RPMI7951 (cell line): ENCODE data around the gene ZNF451. TPM values are rescaled to one million over a fixed set of nuclear protein-coding genes. Genes with fewer than 3 reads are reported as not detected.
A peak's percentile ranks its signal among the peaks of the same experiment; 100 is the strongest.

ENCODE experiments used
- DNase-seq: peaks from one replicate; pipeline ENCODE4 v3.0.0-alpha.2; 2012; ENCODE audit warnings: low read depth
- total RNA-seq: library from RNA; depleted of rRNA; stranded (reverse); fragments of >200 nt; shearing (Covaris generic); gene quantifications from 2 replicates; pipeline ENCODE4 v1.2.3, GENCODE V29; 2014

The ZNF451 gene
- total RNA-seq, 1 experiment from 2014 or later = 52.4 TPM

DNA sequence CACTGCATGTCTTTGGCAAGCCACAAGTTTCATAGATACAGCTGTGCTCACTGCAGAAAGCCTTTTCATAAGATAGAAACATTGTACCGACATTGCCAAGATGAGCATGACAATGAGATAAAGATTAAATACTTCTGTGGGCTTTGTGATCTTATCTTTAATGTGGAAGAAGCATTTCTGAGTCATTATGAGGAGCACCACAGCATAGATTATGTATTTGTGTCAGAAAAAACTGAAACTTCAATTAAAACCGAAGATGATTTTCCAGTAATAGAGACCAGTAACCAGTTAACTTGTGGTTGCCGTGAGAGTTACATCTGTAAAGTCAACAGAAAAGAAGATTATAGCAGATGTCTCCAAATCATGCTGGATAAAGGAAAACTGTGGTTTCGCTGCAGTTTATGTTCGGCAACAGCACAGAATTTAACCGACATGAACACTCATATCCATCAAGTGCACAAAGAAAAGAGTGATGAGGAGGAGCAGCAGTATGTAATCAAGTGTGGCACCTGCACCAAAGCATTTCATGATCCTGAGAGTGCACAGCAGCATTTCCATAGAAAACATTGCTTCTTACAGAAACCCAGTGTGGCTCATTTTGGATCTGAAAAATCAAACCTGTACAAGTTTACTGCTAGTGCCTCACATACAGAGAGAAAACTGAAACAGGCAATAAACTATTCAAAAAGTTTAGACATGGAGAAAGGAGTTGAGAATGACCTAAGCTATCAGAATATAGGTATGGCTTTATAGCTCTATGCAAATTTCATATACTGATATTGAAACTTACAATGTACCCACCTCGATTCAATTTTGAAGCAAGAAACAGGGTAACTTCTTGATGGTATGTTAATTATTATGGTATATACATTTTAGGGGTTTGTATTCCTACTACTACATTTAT, 58.2 kb downstream of the ZNF451 start:
- no peak for DNase-seq

DNA sequence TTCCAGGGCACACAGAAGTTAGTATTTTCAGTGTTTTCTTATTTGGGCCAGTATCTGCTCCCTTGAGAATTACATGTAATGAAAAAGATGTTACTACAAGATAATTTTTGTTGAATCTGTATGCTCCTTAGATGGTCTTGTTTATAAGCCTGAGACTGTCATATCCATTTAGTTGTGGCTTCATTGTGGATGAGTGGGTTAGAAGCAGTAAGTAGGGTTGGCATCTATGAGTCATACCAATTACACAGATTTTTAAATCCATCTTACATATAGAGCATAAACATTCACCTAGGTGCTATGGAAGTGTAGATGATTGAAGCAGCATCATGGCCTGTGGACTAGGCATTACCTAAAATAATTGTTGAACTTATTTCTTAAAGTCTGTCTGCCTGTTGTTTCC, 68.7 kb downstream of the ZNF451 start:
- DNase-seq = peak; percentile 32

DNA sequence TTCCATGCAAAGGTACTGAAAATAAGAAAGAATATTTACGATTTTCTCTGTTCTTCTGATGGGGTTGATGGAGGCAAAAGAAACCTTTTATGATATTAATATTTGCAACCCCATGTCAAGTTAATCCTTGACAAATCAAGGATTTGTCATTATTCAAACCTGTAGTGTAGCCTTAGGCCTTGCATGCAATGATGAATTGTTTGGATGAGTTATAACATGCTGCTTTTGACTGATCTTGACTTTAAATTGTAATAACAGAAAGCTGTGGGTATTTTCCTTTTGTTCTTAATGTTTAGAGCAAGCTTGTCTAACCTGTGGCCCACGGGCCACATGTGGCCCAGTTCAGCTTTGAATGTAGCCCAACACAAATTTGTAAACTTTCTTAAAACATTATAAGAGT, 69.1 kb downstream of the ZNF451 start:
- DNase-seq = no peak

DNA sequence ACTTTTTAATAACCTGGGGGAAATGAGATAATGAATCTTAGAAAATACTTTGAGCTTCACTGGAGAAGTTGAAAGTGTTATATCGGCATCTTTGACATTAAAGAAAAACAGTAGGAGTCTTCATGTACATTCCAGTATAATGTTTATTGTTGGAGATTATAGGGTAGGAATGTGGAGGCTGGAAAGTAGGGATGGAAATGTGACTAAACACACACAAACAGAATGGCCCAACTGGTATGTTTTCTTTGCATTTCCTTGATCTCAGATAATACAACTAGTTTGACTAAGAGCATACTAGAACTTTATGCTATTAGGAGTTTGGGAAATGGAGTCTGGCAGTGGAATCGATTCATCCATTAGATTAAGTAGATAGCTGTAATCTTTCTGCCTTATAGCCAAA, 72.0 kb downstream of the ZNF451 start:
- no peak for DNase-seq

DNA sequence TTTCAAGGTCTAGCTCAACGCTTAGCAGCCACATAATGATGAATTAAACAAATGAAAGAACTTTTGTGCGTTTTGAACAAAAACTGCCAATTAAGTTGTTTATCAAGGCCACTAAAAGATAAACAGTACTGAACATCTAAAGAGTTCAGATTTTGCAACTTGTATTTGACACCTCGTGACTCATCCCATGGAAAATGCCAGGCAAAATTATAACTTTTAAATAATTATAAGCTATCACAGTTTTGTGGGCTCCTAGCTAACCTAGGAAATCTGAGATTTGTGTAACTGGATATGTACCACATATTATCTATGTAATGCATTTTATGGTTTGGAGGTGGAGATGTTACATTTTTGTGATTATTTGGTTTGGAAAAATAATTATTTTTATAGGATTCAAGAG, 72.5 kb downstream of the ZNF451 start:
- DNase-seq = no peak

DNA sequence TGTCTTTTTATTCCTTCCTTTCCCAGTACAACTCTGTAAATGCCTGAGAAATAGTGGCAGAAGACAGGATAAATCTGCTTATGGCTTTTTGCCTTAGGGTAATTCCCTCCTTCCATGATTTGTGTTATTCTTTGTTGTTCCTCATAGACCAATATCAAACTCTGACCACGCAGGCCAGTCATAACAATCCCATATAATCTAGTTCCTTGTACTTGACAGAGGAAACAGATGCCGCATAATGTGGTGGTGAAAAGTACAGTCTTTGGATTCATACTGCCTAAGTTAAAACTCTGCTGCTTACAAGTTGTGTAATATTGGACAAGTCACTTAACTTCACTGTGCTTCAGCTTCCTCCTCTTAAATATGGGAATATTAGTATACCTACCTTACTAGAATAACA, 74.0 kb downstream of the ZNF451 start:
- DNase-seq = peak; percentile 17

DNA sequence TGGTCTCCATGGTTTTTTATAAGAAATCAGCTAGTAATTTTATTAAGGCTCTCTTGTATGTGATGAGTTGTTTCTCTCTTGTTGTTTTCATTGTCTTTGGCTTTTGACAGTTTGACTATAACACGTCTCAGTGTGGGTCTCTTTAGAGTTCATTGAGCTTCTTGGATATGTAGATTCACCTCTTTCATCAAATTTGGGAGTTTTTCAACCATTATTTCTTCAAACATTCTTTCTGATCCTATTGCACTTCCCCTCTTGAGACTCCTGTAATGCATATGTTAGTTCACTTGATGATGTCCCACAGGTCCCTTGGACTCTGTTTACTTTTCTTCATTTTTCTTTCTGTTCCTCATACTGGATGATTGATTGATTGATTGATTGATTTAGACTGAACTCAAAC, 75.1 kb downstream of the ZNF451 start:
- DNase-seq = no peak

DNA sequence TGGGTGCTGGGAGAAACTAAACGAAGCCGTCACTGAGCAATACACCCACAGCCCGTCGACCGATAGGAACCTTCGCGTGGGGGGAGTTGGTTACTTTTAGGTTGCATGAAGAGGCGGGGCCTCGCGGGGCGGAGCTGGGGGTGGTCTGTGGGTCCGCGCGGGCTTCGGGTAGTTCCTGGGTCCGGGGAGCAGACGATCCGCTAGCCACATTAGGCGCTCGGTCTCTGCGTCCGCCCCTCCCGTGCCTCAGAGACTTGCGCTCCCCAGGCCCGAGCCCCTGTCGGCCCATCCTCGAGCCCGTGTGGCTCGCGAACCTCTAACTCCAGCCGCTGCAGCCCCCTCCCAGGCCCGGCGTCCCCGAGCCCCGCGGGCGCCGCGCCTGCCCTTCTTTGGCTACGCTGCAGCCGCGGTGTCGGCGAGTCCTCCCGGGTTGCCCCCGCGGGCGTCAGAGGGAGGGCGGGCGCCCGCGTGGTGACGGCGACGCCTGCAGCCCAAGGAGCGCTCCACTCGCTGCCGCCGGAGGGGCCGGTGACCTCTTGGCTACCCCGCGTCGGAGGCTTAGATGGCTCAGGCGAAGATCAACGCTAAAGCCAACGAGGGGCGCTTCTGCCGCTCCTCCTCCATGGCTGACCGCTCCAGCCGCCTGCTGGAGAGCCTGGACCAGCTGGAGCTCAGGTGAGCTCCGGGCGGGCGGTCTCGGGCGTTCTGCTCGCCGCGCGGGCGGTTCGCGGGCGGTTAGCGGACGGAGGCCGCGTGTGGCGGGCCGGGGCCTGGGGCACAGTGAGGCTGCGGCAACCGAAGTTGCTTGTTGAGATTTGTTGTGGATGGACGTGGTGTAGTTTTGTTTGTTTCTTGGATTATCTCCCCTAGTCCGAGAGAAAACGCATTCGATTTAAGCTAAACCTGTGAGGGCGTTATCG, 82.4 kb downstream of the ZNF451 start, which contains the start of gene BAG2:
Gene BAG2 (plus strand): TSS at position 191 of the 920 bp plus-strand sequence. CDS start 372 bp downstream, at position 563.
- DNase-seq = peak; percentile 88

DNA sequence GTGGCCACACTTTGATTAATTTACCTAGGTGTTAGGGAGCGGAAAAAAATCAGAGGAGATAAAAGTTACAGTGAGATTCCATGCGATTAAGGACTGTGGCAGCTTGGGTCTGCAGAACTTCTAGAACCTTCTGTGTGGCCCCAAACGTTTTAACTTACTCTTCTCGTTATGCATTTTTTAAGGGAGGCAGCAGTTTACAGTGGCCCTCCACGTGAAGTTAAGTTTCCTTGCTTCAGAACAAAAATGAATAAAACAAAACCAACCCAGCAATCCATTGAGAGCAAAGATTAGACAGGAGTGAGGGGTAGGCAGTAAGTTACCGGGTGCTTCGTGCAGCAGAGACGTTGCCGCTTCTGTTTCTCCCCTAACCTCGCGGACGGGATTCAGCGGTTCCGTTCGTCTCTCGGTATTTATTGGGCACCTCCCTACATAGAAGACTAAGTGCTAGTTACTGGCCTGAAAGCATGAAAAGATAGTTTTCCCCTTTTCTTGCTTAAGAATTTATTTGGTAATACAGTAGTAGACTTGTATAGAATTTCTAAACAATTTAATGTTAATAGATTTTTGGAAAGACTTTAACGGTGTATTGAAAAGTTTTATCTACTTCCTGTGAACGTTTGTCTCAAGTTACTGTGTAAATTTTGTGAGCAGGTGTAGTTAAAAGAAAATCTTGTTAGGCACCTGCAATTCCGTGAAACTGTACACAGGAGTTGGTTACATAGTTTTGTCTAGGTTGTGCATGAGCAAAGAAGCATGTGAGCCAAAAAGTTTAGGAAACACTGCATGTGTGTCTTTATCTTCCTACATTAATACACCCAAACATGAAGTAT, 83.3 kb downstream of the ZNF451 start:
- peak; percentile 37 for DNase-seq

DNA sequence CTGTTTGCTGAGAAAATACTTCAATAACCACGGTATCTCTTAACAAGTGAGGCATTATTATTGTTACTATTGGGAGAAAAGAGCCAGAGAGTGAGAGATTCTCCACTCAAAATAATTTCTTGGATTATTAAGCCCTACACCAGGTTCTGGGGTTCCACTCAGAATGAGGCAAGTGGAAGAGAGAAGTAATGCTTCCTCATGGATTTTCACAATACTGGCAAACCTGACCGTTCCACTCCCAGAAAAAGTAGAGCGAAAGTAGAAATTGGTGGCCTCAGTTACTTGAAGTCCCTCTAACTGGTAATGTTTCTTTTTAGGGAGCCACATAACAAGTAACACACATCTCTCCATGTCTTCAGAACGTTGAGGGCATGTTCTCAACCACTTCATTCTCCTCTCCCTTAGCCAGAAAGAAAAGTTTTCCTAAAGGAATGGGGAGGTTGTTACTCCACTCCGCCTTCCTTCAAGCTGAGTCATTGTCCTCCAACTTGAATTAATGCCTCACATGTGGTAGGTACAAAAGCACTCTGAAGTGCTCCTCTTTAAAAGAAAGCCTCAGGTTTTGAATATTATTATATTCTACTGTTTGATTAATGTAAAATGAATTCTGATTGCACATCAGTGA, 84.0 kb downstream of the ZNF451 start:
- DNase-seq = peak; percentile 79

DNA sequence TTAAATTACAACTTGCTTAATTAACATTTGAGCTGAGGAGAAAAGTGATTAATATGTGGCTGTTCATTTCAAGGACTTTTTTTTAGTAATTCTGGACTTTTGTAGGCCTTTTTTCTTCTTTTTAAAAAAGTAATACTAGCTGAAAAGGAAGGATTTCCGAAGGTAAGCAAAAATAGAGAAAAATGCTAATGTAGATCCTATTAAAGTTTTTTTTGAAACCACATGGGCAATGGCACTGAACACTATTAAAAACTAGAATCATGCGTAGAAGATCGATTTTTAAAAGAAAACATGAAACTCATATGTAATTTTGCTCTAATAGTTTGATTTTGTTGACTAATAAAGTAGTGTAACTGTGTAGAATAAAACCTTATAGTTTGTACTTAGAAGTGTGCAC, 84.5 kb downstream of the ZNF451 start:
- no peak for DNase-seq

DNA sequence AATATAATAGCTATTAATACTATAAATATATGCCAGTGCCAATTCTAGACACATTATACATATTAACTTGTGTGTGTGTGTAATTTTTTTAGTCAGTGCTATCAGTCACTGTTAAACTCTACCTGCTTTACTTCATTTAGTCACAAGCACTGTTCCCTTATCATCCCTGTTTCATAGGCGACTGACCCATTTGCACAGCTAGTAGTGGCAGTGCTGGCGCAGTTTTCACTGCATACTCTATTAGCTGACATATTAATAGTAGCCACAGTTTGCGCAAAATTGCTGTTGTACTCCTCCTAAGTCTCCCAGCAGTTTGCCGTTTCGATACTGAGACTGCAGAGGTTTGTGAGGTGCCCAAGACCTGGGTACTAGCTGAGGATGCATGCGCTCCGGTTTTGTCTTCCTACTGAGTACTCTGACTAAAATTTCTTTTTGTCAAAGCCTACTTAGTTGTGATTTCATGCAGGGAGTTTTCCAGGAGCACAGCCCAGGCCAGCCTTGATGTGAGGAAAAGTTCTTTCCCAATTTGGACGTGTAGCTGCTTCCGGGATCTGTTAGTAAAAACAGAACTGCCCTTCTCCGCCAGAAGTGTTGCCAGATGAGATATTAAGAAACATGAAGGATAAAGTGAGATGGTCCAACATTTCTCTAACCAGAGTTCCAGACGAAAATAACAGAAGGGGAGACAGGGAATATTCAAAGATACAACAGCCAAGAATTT, 87.7 kb downstream of the ZNF451 start:
- DNase-seq = no peak

DNA sequence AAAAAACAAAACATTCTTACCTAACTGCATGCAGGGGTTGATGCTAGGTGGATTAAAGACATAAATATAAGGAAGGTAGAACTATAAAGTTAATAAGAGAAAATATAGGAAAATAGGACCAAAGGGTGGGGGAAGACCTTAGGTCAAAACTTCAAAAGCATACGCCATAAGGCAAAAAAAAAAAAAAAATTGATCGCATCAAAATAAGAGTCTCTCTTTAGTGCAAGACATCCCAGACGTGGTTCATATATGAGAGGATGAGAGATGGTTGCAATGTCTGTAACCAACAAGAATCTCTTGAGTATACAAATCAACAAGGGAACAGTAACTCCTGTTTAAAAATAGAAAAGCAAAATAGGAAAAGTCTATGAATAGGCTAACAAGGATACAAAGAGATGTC, 90.6 kb downstream of the ZNF451 start:
- no peak for DNase-seq

DNA sequence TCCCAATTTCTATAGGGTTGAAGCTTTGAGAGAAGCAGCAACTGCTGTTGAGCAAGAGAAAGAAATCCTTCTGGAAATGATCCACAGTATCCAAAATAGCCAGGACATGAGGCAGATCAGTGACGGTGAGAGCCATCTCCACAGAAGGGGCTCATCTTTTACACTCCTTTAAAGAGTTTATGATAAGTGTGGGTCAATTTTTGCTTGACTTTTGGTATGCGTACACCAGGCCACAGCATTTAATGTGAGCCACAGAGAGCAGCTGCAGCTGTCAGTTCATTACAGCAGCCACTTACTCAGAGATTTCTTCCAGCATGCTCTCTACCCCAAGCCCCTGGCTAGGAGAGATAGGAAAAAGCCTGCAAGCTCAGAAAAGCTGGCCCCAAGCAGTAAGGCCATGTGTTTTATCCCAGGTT, 92.0 kb downstream of the ZNF451 start:
- DNase-seq = no peak

DNA sequence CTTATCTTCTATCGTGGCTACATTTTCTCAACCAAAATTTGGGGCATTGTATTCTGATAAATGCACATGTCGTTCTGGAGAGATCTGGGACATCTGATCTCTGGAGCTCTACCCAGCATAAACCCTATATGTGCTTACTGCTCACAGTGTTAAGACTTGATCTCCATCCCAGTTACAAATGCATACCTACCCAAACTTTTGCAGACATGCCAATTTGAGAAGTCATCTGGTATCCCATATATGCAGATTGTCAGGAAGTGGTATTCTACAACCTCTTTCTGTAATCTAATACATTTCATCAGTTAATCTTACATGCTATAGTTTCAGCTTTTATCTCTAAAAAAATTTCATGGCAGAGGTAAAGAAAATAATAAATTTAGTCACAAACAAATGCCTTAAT, 93.3 kb downstream of the ZNF451 start:
- DNase-seq = no peak

DNA sequence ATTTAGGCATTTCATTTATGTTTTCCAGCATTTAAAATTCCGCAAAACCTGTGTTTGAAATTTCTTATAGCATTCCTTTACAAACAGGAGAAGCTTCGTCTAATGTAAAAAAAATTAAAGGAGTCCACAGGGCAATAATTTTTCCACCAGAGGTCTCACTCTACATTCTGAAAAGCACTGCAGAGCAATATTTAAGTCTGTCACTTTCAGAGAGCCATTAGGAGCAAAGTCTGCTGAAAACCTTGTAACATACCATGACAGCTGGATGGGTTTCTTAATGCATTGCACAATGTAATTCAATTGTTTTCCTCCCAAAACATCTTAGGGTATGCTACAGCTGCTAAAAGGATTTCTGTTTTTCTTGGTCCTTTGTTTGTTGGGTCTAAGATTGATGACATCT, 100.2 kb downstream of the ZNF451 start:
- DNase-seq = peak; percentile 42

DNA sequence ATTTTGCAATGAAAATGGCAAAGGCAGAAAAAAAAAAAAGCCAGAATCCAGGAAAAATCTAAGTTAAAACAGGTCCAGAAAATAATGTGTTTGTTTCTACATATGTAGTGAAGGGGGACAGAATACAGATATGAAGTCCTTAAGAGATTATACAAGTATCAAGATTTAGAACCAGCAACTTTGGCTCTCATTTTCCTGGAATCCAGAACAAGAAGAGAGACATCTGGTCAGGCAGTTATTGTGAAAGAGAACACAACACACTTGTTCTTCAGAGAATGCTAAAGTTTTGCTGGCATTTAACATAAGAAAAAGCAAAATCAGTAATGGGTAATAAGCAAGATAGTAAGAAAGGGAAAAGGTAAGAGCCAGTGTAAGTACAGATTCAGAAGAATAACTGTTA, 103.2 kb downstream of the ZNF451 start:
- no peak for DNase-seq

DNA sequence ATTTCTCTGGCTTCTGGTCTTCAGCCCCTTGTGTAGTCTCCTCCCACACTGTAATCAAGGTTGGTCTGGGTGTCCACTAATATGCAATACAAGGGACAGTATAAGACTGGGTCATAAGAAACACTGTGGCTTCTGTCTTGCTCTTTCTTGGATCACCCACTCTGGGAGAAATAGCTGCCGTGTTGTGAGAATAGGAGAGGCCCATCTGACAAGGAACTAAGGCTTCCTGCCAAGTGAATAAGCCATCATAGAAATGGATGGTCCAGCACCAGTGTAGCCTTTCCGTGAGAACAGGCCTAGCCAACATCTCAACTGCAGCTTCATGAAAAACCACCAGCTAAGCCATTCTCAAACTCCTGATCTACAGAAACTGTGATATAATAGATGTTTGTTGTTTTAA, 105.5 kb downstream of the ZNF451 start:
- no peak for DNase-seq

DNA sequence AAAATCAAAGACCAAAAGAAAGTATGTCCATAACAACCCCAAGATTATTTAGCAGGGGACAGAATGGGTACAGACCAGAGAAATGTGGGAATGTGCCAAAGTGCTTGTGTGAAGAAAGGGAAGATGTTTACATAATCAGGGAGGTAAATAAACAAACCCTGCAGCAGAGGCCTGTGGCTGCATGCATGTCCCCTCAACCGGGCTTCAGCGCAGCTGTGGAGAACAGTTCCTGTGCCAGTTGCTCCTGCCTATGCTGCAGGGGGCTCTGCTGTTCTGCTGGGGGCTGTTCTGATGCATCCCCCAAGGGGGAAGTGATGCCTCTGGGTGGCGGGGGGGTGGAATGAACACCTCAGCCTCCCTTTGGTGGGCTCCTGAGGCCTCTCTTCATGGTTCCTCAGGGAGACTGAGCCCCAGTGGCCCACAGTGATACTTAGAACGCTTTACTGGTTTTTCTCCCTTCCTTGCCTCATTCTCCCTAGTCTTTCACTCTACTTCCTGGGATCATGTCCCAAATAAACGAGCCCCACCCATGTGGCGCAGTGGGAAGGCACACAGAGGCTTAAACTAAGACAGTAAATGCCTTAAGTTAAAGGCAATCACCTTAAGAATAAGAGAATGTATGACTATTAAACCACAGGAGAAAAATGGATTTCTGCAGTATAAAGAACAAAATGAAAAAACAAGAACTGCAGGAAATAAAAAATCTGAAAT, 109.1 kb downstream of the ZNF451 start:
- no peak for DNase-seq

DNA sequence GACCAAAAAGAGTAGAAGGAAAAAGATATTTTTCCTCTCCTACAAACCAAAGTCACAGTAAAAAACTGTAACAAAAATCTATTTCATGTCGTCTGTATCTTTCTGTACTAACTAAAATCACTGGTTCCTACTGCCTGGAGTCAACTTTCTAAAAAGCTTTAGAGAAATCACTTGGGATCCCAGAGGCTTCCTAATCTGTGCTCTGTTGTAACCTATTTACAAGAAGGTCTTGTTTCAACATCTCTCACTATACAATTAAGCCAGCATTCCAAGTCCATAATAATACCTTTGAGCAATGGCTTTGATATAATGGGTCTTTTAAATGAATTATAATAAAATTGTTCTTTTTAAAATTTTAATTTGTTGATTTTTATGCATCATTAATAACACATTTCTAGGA, 111.7 kb downstream of the ZNF451 start:
- DNase-seq = no peak
